Tibial nerve (tissue), 4 donors: ENCODE measurements around the gene PRR13. TPM values are rescaled to one million over a fixed set of nuclear protein-coding genes. Genes with fewer than 3 reads are reported as not detected.

Experiments
- DNase-seq, 2 donors: peaks; one replicate each; pipeline ENCODE4 v3.0.0-alpha.2; 2019; ENCODE audit warnings: low spot score in 2 of 2
- H3K27ac ChIP-seq, 4 donors: fragments of 200-600 bp; sonication (generic) in 3 of 4; one replicate each; pipeline ENCODE4 v1.5.1; 2017 to 2019; ENCODE audit warnings: mild to moderate bottlenecking in 1 of 4
- H3K27me3 ChIP-seq, 2 donors: fragments of 200-600 bp; sonication (generic) in 1 of 2; one replicate each; pipeline versions ENCODE4 v1.5.1 to v1.6.0; 2017 to 2019
- H3K36me3 ChIP-seq, 3 donors: fragments of 200-600 bp; sonication (generic); one replicate each; pipeline ENCODE4 v1.5.1; 2018 to 2019
- H3K4me1 ChIP-seq, 4 donors: fragments of 200-600 bp; sonication (generic) in 3 of 4; one replicate each; pipeline ENCODE4 v1.5.1; 2017 to 2019
- H3K4me3 ChIP-seq, 4 donors: fragments of 200-600 bp; sonication (generic) in 3 of 4; one replicate each; pipeline ENCODE4 v1.5.1; 2017 to 2019; ENCODE audit warnings: mild to moderate bottlenecking in 1 of 4, moderate library complexity in 1 of 4
- H3K9me3 ChIP-seq, 4 donors: fragments of 200-600 bp; sonication (generic) in 3 of 4; one replicate each; pipeline ENCODE4 v1.5.1; 2017 to 2019
- EP300 ChIP-seq, 2 donors: sonication (generic); formaldehyde crosslinking; IDR thresholded peaks; one replicate each; pipeline ENCODE4 v1.6.1; 2017; ENCODE audit warnings: antibody characterized with exemption in 2 of 2, mild to moderate bottlenecking in 1 of 2
- POLR2A ChIP-seq, 2 donors: fragments of 450-650 bp; IDR thresholded peaks; one replicate each; pipeline ENCODE4 v1.6.1; 2017; ENCODE audit warnings: antibody characterized with exemption in 2 of 2, mild to moderate bottlenecking in 2 of 2, moderate library complexity in 2 of 2
- WGBS, 2 donors: methylation state at CpG; one replicate each; pipeline ENCODE4 v1.1.5; 2018; 5-methylcytosine and 5-hydroxymethylcytosine counted together
- total RNA-seq, 4 donors: library from RNA; depleted of rRNA; stranded (reverse); fragments of >200 nt; gene quantifications; one replicate each; pipeline ENCODE4 v1.1.0, GENCODE V29; 2016
- TF ChIP-seq, protein P1 (sequence below), 5 experiments: fragments of 200-600 bp in 3 of 5; fragments of 450-650 bp in 2 of 5; sonication (generic) in 3 of 5; IDR thresholded peaks; one replicate each; pipeline ENCODE4 v1.5.1; 2016 to 2019; ENCODE audit warnings: antibody characterized with exemption in 5 of 5, mild to moderate bottlenecking in 3 of 5, moderate library complexity in 2 of 5

PRR13 gene
- total RNA-seq, 4 donors from 2014 or later, result 54.6 to 125 (median 57.0) TPM

DNA sequence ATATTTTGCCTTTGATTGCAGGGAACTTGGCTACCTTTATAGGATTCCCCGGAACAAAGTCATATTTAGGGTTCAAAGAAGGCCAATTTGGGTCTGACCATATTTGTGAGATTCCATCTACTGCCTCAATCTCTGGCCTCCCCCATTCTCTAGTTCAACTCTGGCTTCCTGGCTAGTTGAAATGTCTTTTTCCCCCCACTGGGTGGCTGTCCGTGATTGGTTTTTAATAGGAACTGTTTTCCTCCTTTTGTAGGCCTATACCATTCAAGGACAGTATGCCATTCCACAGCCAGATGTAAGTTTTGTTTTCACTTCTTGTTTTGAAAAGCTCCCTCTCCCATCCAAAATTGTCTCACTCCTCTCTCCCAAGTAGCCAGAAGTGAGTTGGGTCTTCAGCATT lies 24.1 kb downstream of the PRR13 start:
- WGBS, 2 donors, result 45 to 49% methylated on average over 2 of the region's 2 CpGs
- no peak for DNase-seq
- H3K27me3 ChIP-seq, result no peaks in the 10 kb centered on the region
- H3K27ac ChIP-seq, result no peak overlapping the region
- peaks cover 0 to 51% (median 2%) of the 10 kb centered on the region in 4 donors for H3K4me1 ChIP-seq
- H3K36me3 ChIP-seq, result peaks cover 13 to 100% (median 79%) of the 10 kb centered on the region in 3 donors
- no peaks in the 10 kb centered on the region for H3K9me3 ChIP-seq
- no peak for TF ChIP-seq EP300 (IDR thresholded peaks at IDR 0.05)
- TF ChIP-seq, protein P1, sequence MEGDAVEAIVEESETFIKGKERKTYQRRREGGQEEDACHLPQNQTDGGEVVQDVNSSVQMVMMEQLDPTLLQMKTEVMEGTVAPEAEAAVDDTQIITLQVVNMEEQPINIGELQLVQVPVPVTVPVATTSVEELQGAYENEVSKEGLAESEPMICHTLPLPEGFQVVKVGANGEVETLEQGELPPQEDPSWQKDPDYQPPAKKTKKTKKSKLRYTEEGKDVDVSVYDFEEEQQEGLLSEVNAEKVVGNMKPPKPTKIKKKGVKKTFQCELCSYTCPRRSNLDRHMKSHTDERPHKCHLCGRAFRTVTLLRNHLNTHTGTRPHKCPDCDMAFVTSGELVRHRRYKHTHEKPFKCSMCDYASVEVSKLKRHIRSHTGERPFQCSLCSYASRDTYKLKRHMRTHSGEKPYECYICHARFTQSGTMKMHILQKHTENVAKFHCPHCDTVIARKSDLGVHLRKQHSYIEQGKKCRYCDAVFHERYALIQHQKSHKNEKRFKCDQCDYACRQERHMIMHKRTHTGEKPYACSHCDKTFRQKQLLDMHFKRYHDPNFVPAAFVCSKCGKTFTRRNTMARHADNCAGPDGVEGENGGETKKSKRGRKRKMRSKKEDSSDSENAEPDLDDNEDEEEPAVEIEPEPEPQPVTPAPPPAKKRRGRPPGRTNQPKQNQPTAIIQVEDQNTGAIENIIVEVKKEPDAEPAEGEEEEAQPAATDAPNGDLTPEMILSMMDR (IDR thresholded peaks at IDR 0.05), result no peak
- no peak for TF ChIP-seq POLR2A (IDR thresholded peaks at IDR 0.05)
- H3K4me3 ChIP-seq, result no peak overlapping the region

DNA sequence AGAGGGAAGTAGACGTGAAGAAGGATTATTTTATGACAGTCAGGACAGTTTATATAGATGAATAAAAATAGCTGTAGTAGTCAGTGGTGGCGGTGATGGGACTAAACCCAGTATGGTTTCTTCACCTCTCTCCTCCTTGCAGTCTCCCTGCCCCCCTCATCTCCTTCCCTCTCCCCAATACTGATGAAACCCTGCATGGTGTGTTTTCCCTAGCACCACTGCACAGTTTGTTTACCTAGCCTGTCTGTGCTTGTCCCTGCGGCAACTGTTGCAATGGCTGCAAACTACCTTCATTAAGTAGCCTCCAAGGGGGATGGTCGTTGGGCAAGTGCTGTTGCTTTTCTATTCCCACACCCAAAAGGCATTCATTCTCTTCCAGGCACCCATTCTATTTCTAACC lies 25.1 kb downstream of the PRR13 start:
- peaks cover 12 to 100% (median 76%) of the 10 kb centered on the region in 3 donors for H3K36me3 ChIP-seq
- TF ChIP-seq POLR2A (IDR thresholded peaks at IDR 0.05), result no peak
- TF ChIP-seq, protein P1 (IDR thresholded peaks at IDR 0.05), result no peak
- TF ChIP-seq EP300 (IDR thresholded peaks at IDR 0.05), result no peak
- 64 to 70% methylated on average over 4 of the region's 4 CpGs for WGBS, 2 donors
- H3K27me3 ChIP-seq, result no peaks in the 10 kb centered on the region
- peaks cover 0 to 45% (median 0%) of the 10 kb centered on the region in 4 donors for H3K4me1 ChIP-seq
- H3K9me3 ChIP-seq, result no peaks in the 10 kb centered on the region
- H3K4me3 ChIP-seq, result no peak overlapping the region
- H3K27ac ChIP-seq, result no peak overlapping the region
- DNase-seq, result no peak

DNA sequence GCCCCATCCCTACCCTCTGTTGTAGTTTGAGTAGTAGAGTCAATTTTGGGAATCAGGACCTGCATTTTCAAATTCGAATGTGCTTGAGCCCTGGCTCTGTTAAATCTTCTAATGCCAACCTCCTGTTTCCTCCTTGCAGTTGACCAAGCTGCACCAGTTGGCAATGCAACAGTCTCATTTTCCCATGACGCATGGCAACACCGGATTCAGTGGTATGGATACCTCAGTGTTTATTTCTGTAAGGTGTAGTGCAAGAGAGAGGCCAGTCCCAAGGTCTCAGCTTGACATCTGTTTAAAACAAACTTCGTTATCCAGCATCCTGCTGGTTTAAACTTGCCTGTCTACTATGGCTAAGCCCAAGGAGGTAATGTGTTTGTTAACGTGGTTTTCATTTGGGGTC lies 25.5 kb downstream of the PRR13 start:
- peaks cover 12 to 100% (median 76%) of the 10 kb centered on the region in 3 donors for H3K36me3 ChIP-seq
- H3K4me3 ChIP-seq, result no peak overlapping the region
- H3K9me3 ChIP-seq, result no peaks in the 10 kb centered on the region
- no peaks in the 10 kb centered on the region for H3K27me3 ChIP-seq
- DNase-seq, result no peak
- H3K27ac ChIP-seq, result no peak overlapping the region
- peaks cover 0 to 48% (median 0%) of the 10 kb centered on the region in 4 donors for H3K4me1 ChIP-seq
- TF ChIP-seq POLR2A (IDR thresholded peaks at IDR 0.05), result no peak
- TF ChIP-seq EP300 (IDR thresholded peaks at IDR 0.05), result no peak
- 68 to 70% methylated on average over 5 of the region's 5 CpGs for WGBS, 2 donors

DNA sequence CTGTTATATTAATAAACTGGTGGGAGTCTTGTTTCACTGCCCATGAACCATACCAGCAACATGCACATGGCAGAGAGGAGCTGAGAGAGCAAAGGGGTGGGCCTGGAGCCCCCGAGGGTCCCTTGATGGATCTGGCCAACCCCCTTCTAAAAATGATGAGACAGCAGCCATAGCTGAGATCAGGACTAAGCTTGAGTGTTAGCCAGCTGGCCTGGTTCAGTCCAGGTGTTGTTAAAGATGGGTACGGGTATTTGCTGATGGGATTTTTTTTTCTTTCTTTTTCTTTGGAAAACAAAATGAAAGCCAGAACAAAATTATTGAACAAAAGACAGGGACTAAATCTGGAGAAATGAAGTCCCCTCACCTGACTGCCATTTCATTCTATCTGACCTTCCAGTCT lies 26.3 kb downstream of the PRR13 start:
- DNase-seq, result no peak
- H3K9me3 ChIP-seq, result no peaks in the 10 kb centered on the region
- H3K27ac ChIP-seq, result no peak overlapping the region
- H3K36me3 ChIP-seq, result peaks cover 5 to 100% (median 70%) of the 10 kb centered on the region in 3 donors
- 79 to 88% methylated on average over 2 of the region's 2 CpGs for WGBS, 2 donors
- no peak overlapping the region for H3K4me3 ChIP-seq
- peaks cover 0 to 48% (median 0%) of the 10 kb centered on the region in 4 donors for H3K4me1 ChIP-seq
- H3K27me3 ChIP-seq, result no peaks in the 10 kb centered on the region
- TF ChIP-seq EP300 (IDR thresholded peaks at IDR 0.05), result no peak
- TF ChIP-seq, protein P1 (IDR thresholded peaks at IDR 0.05), result no peak
- TF ChIP-seq POLR2A (IDR thresholded peaks at IDR 0.05), result no peak

DNA sequence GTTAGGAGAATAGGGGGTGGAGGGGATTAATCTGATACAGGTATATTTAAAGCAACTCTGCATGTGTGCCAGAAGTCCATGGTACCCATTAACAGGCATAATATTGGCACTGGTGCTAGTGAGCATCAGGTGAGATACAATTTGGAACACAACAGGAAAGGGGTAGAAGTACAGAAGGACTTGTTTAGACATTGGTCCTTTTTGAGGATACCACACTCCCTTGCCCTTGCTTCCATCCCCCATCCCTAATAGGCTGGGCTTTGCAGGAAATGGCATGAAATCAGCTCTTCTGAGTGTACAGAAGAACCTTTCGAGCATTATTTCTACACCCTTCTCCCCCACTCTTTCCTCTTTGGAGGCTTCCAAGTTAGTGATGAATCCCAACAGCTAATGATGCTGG lies 26.7 kb downstream of the PRR13 start:
- Histone ChIP-seq H3K27me3 (no peaks in the 10 kb centered on the region), H3K4me3 (no peak overlapping the region), H3K36me3 (peaks cover 5 to 100% (median 66%) of the 10 kb centered on the region in 3 donors), H3K27ac (no peak overlapping the region), H3K9me3 (no peaks in the 10 kb centered on the region), H3K4me1 (peaks cover 0 to 48% (median 1%) of the 10 kb centered on the region in 4 donors)
- no peak for TF ChIP-seq EP300 (IDR thresholded peaks at IDR 0.05)
- no peak for TF ChIP-seq POLR2A (IDR thresholded peaks at IDR 0.05)
- TF ChIP-seq, protein P1 (IDR thresholded peaks at IDR 0.05), result no peak
- DNase-seq, result no peak
- WGBS, 2 donors, result 58 to 80% methylated on average over 1 of the region's 1 CpG
